Measurements from ENCODE around the gene MGAT4C.

DNA sequence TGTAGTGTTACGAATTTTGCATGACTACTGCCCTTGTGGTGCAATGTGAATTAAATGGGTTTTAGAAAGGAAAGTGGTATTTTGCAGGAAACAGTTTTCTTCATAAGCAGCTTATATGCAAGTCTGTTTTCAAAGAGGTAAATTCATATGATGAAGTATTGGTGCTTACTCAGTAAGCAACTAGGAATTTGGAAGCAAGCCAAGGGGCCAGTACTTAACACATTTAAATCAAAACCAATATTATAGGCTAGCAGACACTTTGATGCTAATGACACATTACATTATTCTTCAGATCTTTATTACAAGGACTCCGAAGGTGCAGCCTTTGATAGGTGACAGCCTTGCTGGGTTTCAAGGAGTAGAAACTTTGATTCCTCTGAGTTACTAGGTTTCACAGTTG is 23.1 kb downstream of the MGAT4C start:
- TF ChIP-seq, protein P1, sequence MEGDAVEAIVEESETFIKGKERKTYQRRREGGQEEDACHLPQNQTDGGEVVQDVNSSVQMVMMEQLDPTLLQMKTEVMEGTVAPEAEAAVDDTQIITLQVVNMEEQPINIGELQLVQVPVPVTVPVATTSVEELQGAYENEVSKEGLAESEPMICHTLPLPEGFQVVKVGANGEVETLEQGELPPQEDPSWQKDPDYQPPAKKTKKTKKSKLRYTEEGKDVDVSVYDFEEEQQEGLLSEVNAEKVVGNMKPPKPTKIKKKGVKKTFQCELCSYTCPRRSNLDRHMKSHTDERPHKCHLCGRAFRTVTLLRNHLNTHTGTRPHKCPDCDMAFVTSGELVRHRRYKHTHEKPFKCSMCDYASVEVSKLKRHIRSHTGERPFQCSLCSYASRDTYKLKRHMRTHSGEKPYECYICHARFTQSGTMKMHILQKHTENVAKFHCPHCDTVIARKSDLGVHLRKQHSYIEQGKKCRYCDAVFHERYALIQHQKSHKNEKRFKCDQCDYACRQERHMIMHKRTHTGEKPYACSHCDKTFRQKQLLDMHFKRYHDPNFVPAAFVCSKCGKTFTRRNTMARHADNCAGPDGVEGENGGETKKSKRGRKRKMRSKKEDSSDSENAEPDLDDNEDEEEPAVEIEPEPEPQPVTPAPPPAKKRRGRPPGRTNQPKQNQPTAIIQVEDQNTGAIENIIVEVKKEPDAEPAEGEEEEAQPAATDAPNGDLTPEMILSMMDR (IDR thresholded peaks at IDR 0.05; ENCODE audit: control extremely low read depth in 1 of 3, insufficient read depth in 1 of 3, low read depth in 1 of 3, low read length in 3 of 3), result no peak
- TF ChIP-seq EP300 (IDR thresholded peaks at IDR 0.05; ENCODE audit: borderline replicate concordance in 1 of 2, low read depth in 2 of 2, low read length in 2 of 2) (no peak), RNF2 (IDR thresholded peaks at IDR 0.05; ENCODE audit: borderline replicate concordance, low read depth, low read length, missing control alignments, poor library complexity, severe bottlenecking) (no peak), POLR2AphosphoS5 (IDR thresholded peaks at IDR 0.05; ENCODE audit: low read depth, low read length) (no peak), EZH2 (IDR thresholded peaks at IDR 0.05; ENCODE audit: low read depth, low read length, severe bottlenecking) (no peak)
- TF ChIP-seq, protein P2, sequence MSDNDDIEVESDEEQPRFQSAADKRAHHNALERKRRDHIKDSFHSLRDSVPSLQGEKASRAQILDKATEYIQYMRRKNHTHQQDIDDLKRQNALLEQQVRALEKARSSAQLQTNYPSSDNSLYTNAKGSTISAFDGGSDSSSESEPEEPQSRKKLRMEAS (IDR thresholded peaks at IDR 0.05), result no peak

All from H1 (cell line).